HepG2 (cell line): ENCODE data around the gene FAM53B. TPM values are rescaled to one million over a fixed set of nuclear protein-coding genes. Genes with fewer than 3 reads are reported as not detected.

Source experiments
- ATAC-seq: fragments of 200-7000 bp; cut with Tn5 transposase; 3 replicates; pipeline ENCODE4 v1.9.1; 2020; ENCODE audit warnings: mild to moderate bottlenecking, moderate library complexity
- BruUV-seq: library from RNA; stranded (reverse); fragments of 400-500 nt; replicated peaks from 2 replicates; lab custom pipeline; 2021; lab: Mats Ljungman, UMichigan
- CTCF ChIA-PET: fragments of 300-600 bp; formaldehyde crosslinking; extraction: SDS; loops from one replicate; lab custom pipeline; 2021; ENCODE audit warnings: low total read pairs, inconsistent platforms, low intra/inter-chr PET ratio; lab: Yijun Ruan, JAX
- POLR2A ChIA-PET: fragments of 350-600 bp; sonication (Branson Sonifier 250); formaldehyde crosslinking; loops from one replicate; lab custom pipeline; 2020; ENCODE audit warnings: antibody characterized with exemption, inconsistent platforms; lab: Yijun Ruan, JAX
- DNase-seq: peaks from one replicate; pipeline ENCODE4 v3.0.0-alpha.2; 2015; ENCODE audit warnings: low spot score
- FAIRE-seq: peaks from 3 replicates; lab custom pipeline; 2011; peaks lifted over from hg19 to GRCh38; lab: Jason Lieb, UNC
- H2AFZ ChIP-seq: one replicate; pipeline ENCODE4 v1.6.1; 2011; ENCODE audit warnings: low read length, inconsistent platforms
- H3K27ac ChIP-seq: fragments of 300-600 bp; 3 replicates; pipeline ENCODE4 v1.8.0; 2011; ENCODE audit warnings: mixed run types, mild to moderate bottlenecking, mixed read lengths, low read length, inconsistent platforms; ENCODE audit not compliant: insufficient read depth; ENCODE audit errors: extremely low read length
- H3K27me3 ChIP-seq, 2 experiments: fragments of 200-600 bp in 1 of 2; 2 replicates in 1 of 2; 3 replicates in 1 of 2; pipeline versions ENCODE4 v1.6.0 to v1.8.0; 2011; ENCODE audit warnings: low read length in 2 of 2, mild to moderate bottlenecking in 2 of 2, moderate library complexity in 2 of 2, inconsistent platforms in 1 of 2; ENCODE audit not compliant: insufficient read depth in 2 of 2, control insufficient read depth in 1 of 2
- H3K36me3 ChIP-seq, 2 experiments: fragments of 200-600 bp in 1 of 2; replicated peaks in 1 of 2; 2 replicates in 1 of 2; 3 replicates in 1 of 2; pipeline versions ENCODE4 v1.5.1 to v1.8.0; 2011; ENCODE audit warnings: low read length in 2 of 2, inconsistent platforms in 1 of 2; ENCODE audit not compliant: insufficient read depth in 2 of 2, control insufficient read depth in 1 of 2
- H3K4me1 ChIP-seq: 2 replicates; pipeline ENCODE4 v1.5.1; 2012; ENCODE audit warnings: low read length, inconsistent platforms; ENCODE audit not compliant: insufficient read depth
- H3K4me2 ChIP-seq: 2 replicates; pipeline ENCODE4 v1.6.0; 2011; ENCODE audit warnings: low read depth, low read length, inconsistent platforms
- H3K4me3 ChIP-seq, 3 experiments: fragments of 200-600 bp in 1 of 3; sonication (generic), shearing (Covaris generic) in 1 of 3; replicated peaks in 1 of 3; 2 replicates each; pipeline ENCODE4 v1.5.1; 2011 to 2016; ENCODE audit warnings: low read length in 3 of 3, inconsistent platforms in 2 of 3, low read depth in 2 of 3, mild to moderate bottlenecking in 2 of 3, control low read depth in 1 of 3, mixed read lengths in 1 of 3; ENCODE audit not compliant: insufficient read depth in 1 of 3
- H3K79me2 ChIP-seq: one replicate; pipeline ENCODE4 v1.6.1; 2011; ENCODE audit warnings: low read length, inconsistent platforms; ENCODE audit not compliant: insufficient read depth
- H3K9ac ChIP-seq: 2 replicates; pipeline ENCODE4 v1.6.0; 2011; ENCODE audit warnings: mild to moderate bottlenecking, low read depth, low read length, inconsistent platforms; ENCODE audit not compliant: insufficient read depth
- H3K9me3 ChIP-seq: 2 replicates; pipeline ENCODE4 v1.5.1; 2012; ENCODE audit warnings: mild to moderate bottlenecking, low read length
- H4K20me1 ChIP-seq: 2 replicates; pipeline ENCODE4 v1.6.0; 2011; ENCODE audit warnings: inconsistent platforms, mild to moderate bottlenecking, low read length, moderate library complexity; ENCODE audit not compliant: insufficient read depth
- CBFB ChIP-seq: sonication (generic); formaldehyde crosslinking; IDR thresholded peaks from 2 replicates; pipeline ENCODE4 v1.4.0; 2020; ENCODE audit warnings: missing genetic modification reagents
- CENPT ChIP-seq: sonication (generic); formaldehyde crosslinking; IDR thresholded peaks from 2 replicates; pipeline ENCODE4 v1.8.0; 2022; ENCODE audit warnings: low read depth, mild to moderate bottlenecking, moderate library complexity, missing genetic modification reagents
- CHCHD3 ChIP-seq: sonication (generic); formaldehyde crosslinking; IDR thresholded peaks from 2 replicates; pipeline ENCODE4 v1.8.0; 2022; ENCODE audit warnings: mild to moderate bottlenecking, missing genetic modification reagents, moderate library complexity
- HNF4A ChIP-seq: sonication (generic); formaldehyde crosslinking; IDR thresholded peaks from 2 replicates; pipeline ENCODE4 v1.4.0; 2020; ENCODE audit warnings: missing genetic modification reagents
- STAT5B ChIP-seq: sonication (generic); formaldehyde crosslinking; IDR thresholded peaks from 2 replicates; pipeline ENCODE4 v1.4.0; 2020; ENCODE audit warnings: missing genetic modification reagents
- XRCC5 ChIP-seq: fragments of 200-400 bp; formaldehyde crosslinking; optimal IDR thresholded peaks from 2 replicates; pipeline ENCODE3; 2017; ENCODE audit warnings: mild to moderate bottlenecking, low read length
- ZNF30 ChIP-seq: sonication (generic); formaldehyde crosslinking; IDR thresholded peaks from 2 replicates; pipeline ENCODE4 v1.5.0; 2020; ENCODE audit warnings: mild to moderate bottlenecking, missing genetic modification reagents
- ZNF337 ChIP-seq: sonication (generic); formaldehyde crosslinking; IDR thresholded peaks from 2 replicates; pipeline ENCODE4 v1.5.1; 2020; ENCODE audit warnings: missing genetic modification reagents, low read depth, mild to moderate bottlenecking, borderline replicate concordance
- ZNF441 ChIP-seq: sonication (generic); formaldehyde crosslinking; IDR thresholded peaks from 2 replicates; pipeline ENCODE4 v1.7.0; 2021; ENCODE audit warnings: missing genetic modification reagents, borderline replicate concordance
- ZNF446 ChIP-seq: sonication (generic); formaldehyde crosslinking; IDR thresholded peaks from 2 replicates; pipeline ENCODE4 v1.5.0; 2020; ENCODE audit warnings: mild to moderate bottlenecking, missing genetic modification reagents
- ZNF557 ChIP-seq: sonication (generic); formaldehyde crosslinking; IDR thresholded peaks from 2 replicates; pipeline ENCODE4 v1.4.0; 2020; ENCODE audit warnings: missing genetic modification reagents
- ZNF773 ChIP-seq: sonication (generic); formaldehyde crosslinking; IDR thresholded peaks from 2 replicates; pipeline ENCODE4 v1.4.0; 2020; ENCODE audit warnings: missing genetic modification reagents, borderline replicate concordance
- ZNF775 ChIP-seq: sonication (generic); formaldehyde crosslinking; IDR thresholded peaks from 2 replicates; pipeline ENCODE4 v1.4.0; 2020; ENCODE audit warnings: missing genetic modification reagents, mild to moderate bottlenecking, moderate library complexity, borderline replicate concordance
- WGBS: methylation state at CpG from one replicate; pipeline ENCODE4 v1.1.6; 2017; ENCODE audit warnings: low lambda C conversion rate; 5-methylcytosine and 5-hydroxymethylcytosine counted together
- in situ Hi-C: cut with HindIII; loops from 2 replicates; pipeline ENCODE4 v1.10.0; 2017; ENCODE audit warnings: low pct_unique_long_range_greater_than_20kb; ENCODE audit not compliant: extremely low pct_ligation_motif_present
- intact Hi-C: fragments of 100-400 bp; cut with micrococcal nuclease; formaldehyde crosslinking; loops from one replicate; pipeline ENCODE4 v1.10.0; 2022; ENCODE audit not compliant: unreplicated experiment
- polyA plus RNA-seq, 8 experiments: library from polyadenylated mRNA; depleted of rRNA in 3 of 8; stranded (reverse) in 7 of 8; unstranded in 1 of 8; fragments of >200 nt; fragmentation: Illumina TruSeq in 4 of 8; extraction: Trizol in 4 of 8; gene quantifications; 2 replicates each; pipeline versions ENCODE4 v1.2.1 to v1.2.3, GENCODE V29; 2011 to 2016; ENCODE audit warnings: low read depth in 4 of 8, missing spikeins in 1 of 8, mixed read lengths in 1 of 8; ENCODE audit not compliant: insufficient read depth in 1 of 8
- total RNA-seq, 5 experiments: library from RNA; depleted of rRNA; stranded (reverse); fragments of >200 nt; fragmentation: Illumina TruSeq; extraction: Trizol; gene quantifications; 2 replicates each; pipeline ENCODE4 v1.2.3, GENCODE V29; 2016; ENCODE audit warnings: low read depth in 1 of 5
- TF ChIP-seq, protein P1 (sequence below): sonication (generic); formaldehyde crosslinking; IDR thresholded peaks from 2 replicates; pipeline ENCODE4 v1.4.0; 2020; ENCODE audit warnings: missing genetic modification reagents
- TF ChIP-seq, protein P2 (sequence below): IDR thresholded peaks from 2 replicates; pipeline ENCODE4 v1.6.1; 2016

The FAM53B gene
- total and polyA plus RNA-seq, 2 of the 13 experiments (the other 11 are each of a cell fraction or from before 2014, with no cell fraction given), result 6.4 to 19.3 TPM

DNA sequence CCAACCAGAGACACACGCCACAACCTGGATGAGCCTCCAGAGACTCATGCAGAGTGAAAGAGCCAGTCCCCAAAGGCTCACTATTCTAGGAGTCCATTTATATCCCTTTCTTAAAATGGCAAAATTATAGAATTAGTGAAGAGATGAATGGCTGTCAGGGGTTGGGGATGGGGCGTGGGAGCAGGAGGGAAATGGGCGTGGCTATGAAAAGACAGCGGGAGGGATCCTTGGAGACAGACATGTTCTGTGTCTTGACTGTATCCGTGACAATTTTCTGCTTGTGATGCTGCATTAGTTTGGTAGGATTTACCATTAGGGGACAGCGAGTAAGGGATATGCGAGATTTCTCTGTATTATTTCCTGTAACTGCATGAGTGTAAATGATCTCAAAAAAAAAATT is 33.0 kb downstream of the FAM53B start:
- POLR2A ChIA-PET, result no interaction called here
- Histone ChIP-seq H3K79me2 (peaks cover 18% of the 10 kb centered on the region), H3K4me2 (no peak overlapping the region), H3K4me1 (peaks cover 80% of the 10 kb centered on the region), H4K20me1 (0 out of 2 replicates have a peak, but pooled peaks cover 5% of the 10 kb centered on the region), H3K27me3 (no peaks in the 10 kb centered on the region), H3K36me3 (peaks cover 3 to 9% of the 10 kb centered on the region in 2 experiments; a peak in 4 of 5 replicates), H2AFZ (no peak overlapping the region), H3K27ac (no peak overlapping the region), H3K9me3 (no peaks in the 10 kb centered on the region), H3K4me3 (no peak overlapping the region), H3K9ac (no peak overlapping the region)
- WGBS, result 90% methylated on average over 7 of the region's 7 CpGs
- DNase-seq (no peak), FAIRE-seq (no peak), ATAC-seq (no peak)
- CTCF ChIA-PET, result no interaction called here
- intact Hi-C loops (no loop called here), in situ Hi-C loops (no loop called here)
- TF ChIP-seq, protein P1, sequence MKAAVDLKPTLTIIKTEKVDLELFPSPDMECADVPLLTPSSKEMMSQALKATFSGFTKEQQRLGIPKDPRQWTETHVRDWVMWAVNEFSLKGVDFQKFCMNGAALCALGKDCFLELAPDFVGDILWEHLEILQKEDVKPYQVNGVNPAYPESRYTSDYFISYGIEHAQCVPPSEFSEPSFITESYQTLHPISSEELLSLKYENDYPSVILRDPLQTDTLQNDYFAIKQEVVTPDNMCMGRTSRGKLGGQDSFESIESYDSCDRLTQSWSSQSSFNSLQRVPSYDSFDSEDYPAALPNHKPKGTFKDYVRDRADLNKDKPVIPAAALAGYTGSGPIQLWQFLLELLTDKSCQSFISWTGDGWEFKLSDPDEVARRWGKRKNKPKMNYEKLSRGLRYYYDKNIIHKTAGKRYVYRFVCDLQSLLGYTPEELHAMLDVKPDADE, result no peak
- TF ChIP-seq CENPT (no peak), XRCC5 (no peak)
- no TSS peak for BruUV-seq

DNA sequence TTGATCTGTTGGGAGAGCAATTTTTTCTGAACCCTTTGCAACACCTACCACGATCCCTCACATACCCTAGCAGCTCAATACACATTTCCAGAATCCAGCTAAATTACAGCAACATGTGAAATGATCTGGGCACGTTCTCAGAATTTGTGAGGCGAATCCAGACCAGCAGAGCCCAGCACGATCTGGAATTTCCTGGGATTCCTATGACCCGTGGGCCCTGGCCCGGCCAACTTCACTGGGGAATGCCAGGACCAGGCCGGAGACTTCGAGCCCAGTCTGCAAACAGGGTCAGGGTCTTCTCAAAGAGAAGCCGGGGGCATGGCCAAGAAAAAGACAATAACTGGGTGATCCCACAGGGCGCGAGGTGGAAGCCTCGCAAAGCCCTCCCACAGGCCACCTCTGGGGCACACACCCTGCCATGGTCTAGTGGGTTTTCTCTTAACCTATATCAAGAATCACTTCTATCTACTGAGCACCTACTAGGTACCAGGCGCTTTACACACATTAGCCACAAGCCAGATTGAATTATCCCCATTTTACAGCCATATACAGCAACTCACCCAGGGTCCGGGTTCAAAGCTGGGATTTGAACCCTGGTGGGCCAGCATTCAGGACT is 33.8 kb downstream of the FAM53B start:
- Histone ChIP-seq H2AFZ (no peak overlapping the region), H3K27me3 (no peaks in the 10 kb centered on the region), H3K4me2 (no peak overlapping the region), H4K20me1 (0 out of 2 replicates have a peak, but pooled peaks cover 5% of the 10 kb centered on the region), H3K36me3 (peaks cover 4 to 16% of the 10 kb centered on the region in 2 experiments), H3K9ac (no peak overlapping the region), H3K27ac (no peak overlapping the region), H3K4me1 (peaks cover 72% of the 10 kb centered on the region), H3K9me3 (no peaks in the 10 kb centered on the region), H3K79me2 (peaks cover 18% of the 10 kb centered on the region), H3K4me3 (no peak overlapping the region)
- CTCF ChIA-PET, result no interaction called here
- WGBS, result 94% methylated on average over 6 of the region's 14 CpGs
- intact Hi-C loops (no loop called here), in situ Hi-C loops (no loop called here)
- POLR2A ChIA-PET, result no interaction called here
- FAIRE-seq, result no peak
- no peak for DNase-seq
- no TSS peak for BruUV-seq
- TF ChIP-seq ZNF773 (CRISPR knock-in tag) (no peak), ZNF337 (no peak), ZNF557 (CRISPR knock-in tag) (no peak), CBFB (CRISPR knock-in tag) (no peak), STAT5B (CRISPR knock-in tag) (no peak), ZNF775 (no peak), HNF4A (CRISPR knock-in tag) (no peak), CHCHD3 (CRISPR knock-in tag) (no peak), ZNF446 (no peak), ZNF30 (no peak), ZNF441 (CRISPR knock-in tag) (no peak)
- TF ChIP-seq, protein P2, sequence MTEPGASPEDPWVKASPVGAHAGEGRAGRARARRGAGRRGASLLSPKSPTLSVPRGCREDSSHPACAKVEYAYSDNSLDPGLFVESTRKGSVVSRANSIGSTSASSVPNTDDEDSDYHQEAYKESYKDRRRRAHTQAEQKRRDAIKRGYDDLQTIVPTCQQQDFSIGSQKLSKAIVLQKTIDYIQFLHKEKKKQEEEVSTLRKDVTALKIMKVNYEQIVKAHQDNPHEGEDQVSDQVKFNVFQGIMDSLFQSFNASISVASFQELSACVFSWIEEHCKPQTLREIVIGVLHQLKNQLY (CRISPR knock-in tag), result no peak
- no peak for ATAC-seq
